AG04449 (cell line): ENCODE results near the gene FAM9B.
"Not testable (repeated sequence)": the region's sequence is repeated elsewhere in the genome, so short reads cannot be mapped to it uniquely, and the experiment has no call there.

Source experiments
- CTCF ChIA-PET: fragments of 350-600 bp; formaldehyde crosslinking; extraction: SDS; loops from one replicate; lab custom pipeline; 2021; ENCODE audit warnings: antibody characterized with exemption; lab: Yijun Ruan, JAX
- POLR2A ChIA-PET: fragments of 400-600, 350-600 bp; formaldehyde crosslinking; extraction: SDS; loops from one replicate; lab custom pipeline; 2020; ENCODE audit warnings: antibody characterized with exemption, inconsistent platforms; lab: Yijun Ruan, JAX
- DNase-seq: peaks from one replicate; pipeline ENCODE4 v3.0.0-alpha.2; 2010; ENCODE audit warnings: low read depth, low spot score
- H3K4me3 ChIP-seq: 2 replicates; pipeline ENCODE4 v1.5.1; 2011; ENCODE audit warnings: low read depth, mild to moderate bottlenecking, control low read depth, low read length
- CTCF ChIP-seq: IDR thresholded peaks from one replicate; pipeline ENCODE4 v1.5.1; 2011; ENCODE audit warnings: mild to moderate bottlenecking, moderate library complexity, low read length, control low read depth, inconsistent platforms; ENCODE audit not compliant: insufficient read depth; ENCODE audit errors: missing control alignments

The FAM9B gene

GRCh38 chrX:9037296-9037695, 3.4 kb upstream of the FAM9B start:
- TF ChIP-seq CTCF: no peak
- CTCF ChIA-PET: no interaction called here
- POLR2A ChIA-PET: no interaction called here
- no peak overlapping the region for H3K4me3 ChIP-seq
- DNase-seq: no peak

- no peak overlapping the region for H3K4me3 ChIP-seq
- no peak for DNase-seq
- ChIA-PET CTCF (no interaction called here), POLR2A (no interaction called here)
- no peak for TF ChIP-seq CTCF
These were observed 341 bp downstream of the FAM9B start for GRCh38 chrX:9033586-9033985.

GRCh38 chrX:9033179-9033578, 748 bp downstream of the FAM9B start:
- H3K4me3 ChIP-seq: no peak overlapping the region
- TF ChIP-seq CTCF: no peak
- ChIA-PET POLR2A (no interaction called here), CTCF (interaction anchor here (1.6 kb wide), 1 partner anchor 60 kb away, joined by 4 read pairs; no protein-coding TSS in a partner anchor)
- DNase-seq: no peak

- H3K4me3 ChIP-seq: no peak overlapping the region
- DNase-seq: no peak
- no peak for TF ChIP-seq CTCF
- CTCF ChIA-PET: no interaction called here
- POLR2A ChIA-PET: no interaction called here
These were observed 10.6 kb downstream of the FAM9B start for GRCh38 chrX:9023293-9023692.

- no peak for DNase-seq
- ChIA-PET POLR2A (no interaction called here), CTCF (no interaction called here)
- TF ChIP-seq CTCF: no peak
- H3K4me3 ChIP-seq: no peak overlapping the region
These were observed 14.8 kb downstream of the FAM9B start for GRCh38 chrX:9019151-9019550.

- POLR2A ChIA-PET, CTCF ChIA-PET, H3K4me3 ChIP-seq, DNase-seq: not testable (repeated sequence)
These were observed 15.6 kb downstream of the FAM9B start for GRCh38 chrX:9018332-9018731.

- H3K4me3 ChIP-seq: no peak overlapping the region
- no peak for TF ChIP-seq CTCF
- POLR2A ChIA-PET: no interaction called here
- DNase-seq: no peak
- CTCF ChIA-PET: no interaction called here
These were observed 30.9 kb downstream of the FAM9B start for GRCh38 chrX:9003041-9003440.
